Measurements from ENCODE around the gene PIGS.
A peak's percentile ranks its signal among the peaks of the same experiment; 100 is the strongest.

GRCh38 chr17:28571361-28572122 is at the start of gene PIGS:
- TF ChIP-seq POLR2A (IDR thresholded peaks at IDR 0.05) (peak in 2 of 4 donors; percentile 65 to 69), CTCF (IDR thresholded peaks at IDR 0.05) (no peak), POLR2AphosphoS5 (IDR thresholded peaks at IDR 0.05) (peak; percentile 63 to 91 (median 86)), EP300 (IDR thresholded peaks at IDR 0.05) (no peak)
